Fibroblast of lung (primary cell): Measurements from ENCODE around the gene OR4K2.

Experiments
- EZH2 ChIP-seq: IDR thresholded peaks from 2 replicates; pipeline ENCODE4 v1.5.1; 2012; ENCODE audit warnings: low read length, control low read depth, mild to moderate bottlenecking; ENCODE audit errors: missing control alignments
- TF ChIP-seq, protein P1 (sequence below), 2 donors: IDR thresholded peaks in 1 of 2; conservative IDR thresholded peaks in 1 of 2; 1 replicate in 1 of 2; 2 replicates in 1 of 2; pipeline ENCODE4 v1.5.1; 2011 to 2012; ENCODE audit warnings: low read length in 2 of 2, control low read depth in 1 of 2, inconsistent platforms in 1 of 2, low read depth in 1 of 2, mild to moderate bottlenecking in 1 of 2

DNA sequence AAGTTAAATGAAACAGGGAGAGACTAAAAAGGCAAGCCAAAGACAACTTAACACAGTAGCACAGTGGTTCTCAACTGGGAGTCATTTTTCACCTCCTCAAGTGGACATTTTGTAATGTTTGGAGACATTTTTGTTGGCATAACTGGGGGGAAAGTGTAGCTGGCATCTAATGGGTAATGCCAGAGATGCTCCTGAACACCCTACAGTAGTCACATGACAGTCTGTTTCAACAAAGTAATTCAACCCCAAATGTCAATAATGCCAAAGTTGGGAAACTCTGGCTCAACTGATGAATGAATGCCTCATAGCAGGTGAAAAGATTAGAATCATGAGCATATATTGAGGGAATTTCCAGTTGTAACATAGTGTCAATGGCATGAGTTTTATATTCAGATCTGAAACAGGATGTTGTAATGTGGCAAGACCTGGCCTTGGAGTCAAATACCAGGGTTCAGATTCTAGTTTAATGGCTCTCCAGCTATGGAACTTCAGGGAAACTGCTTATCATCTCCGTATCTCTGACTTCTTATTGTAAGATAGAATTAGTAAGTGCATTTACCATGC lies 43.1 kb downstream of the OR4K2 start:
- TF ChIP-seq, protein P1, sequence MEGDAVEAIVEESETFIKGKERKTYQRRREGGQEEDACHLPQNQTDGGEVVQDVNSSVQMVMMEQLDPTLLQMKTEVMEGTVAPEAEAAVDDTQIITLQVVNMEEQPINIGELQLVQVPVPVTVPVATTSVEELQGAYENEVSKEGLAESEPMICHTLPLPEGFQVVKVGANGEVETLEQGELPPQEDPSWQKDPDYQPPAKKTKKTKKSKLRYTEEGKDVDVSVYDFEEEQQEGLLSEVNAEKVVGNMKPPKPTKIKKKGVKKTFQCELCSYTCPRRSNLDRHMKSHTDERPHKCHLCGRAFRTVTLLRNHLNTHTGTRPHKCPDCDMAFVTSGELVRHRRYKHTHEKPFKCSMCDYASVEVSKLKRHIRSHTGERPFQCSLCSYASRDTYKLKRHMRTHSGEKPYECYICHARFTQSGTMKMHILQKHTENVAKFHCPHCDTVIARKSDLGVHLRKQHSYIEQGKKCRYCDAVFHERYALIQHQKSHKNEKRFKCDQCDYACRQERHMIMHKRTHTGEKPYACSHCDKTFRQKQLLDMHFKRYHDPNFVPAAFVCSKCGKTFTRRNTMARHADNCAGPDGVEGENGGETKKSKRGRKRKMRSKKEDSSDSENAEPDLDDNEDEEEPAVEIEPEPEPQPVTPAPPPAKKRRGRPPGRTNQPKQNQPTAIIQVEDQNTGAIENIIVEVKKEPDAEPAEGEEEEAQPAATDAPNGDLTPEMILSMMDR (conservative IDR thresholded peaks at IDR 0.05 in 1 of 2, IDR thresholded peaks at IDR 0.05 in 1 of 2; ENCODE audit: low read depth in 1 of 2, low read length in 2 of 2): no peak
- no peak for TF ChIP-seq EZH2
